ENCODE measurements around the gene APOO.

DNA sequence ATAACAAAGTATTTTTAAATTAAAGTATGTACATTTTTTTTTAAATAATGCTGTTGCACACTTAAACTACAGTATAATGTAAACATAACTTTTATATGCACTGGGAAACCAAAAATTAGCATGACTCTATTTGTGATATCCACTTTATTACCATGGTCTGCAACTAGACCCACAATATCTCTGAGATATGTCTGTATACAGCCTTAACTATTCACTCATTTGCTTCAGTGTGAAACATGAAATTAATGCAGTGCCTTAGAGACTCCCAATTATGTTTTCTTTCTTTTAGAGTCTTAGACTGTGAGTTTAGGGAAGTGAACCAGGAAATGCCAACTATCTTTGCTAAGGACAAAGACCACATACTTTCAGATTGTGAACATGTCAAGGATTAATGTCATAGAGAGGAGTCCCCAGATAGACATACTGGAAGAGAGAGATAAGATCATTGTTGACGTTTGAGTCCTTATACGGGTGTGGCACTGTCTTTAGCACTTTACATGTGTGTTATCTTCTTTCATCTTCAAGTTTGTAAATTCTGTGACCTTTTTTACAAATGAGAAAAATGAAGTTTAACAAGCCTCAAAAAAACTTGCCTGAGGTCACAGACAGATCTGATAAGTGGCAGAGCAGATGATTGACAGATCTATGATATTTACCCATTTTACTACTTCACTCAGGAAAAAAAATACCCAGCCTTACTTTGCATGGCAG is 23.3 kb upstream of the APOO start:
- no peak for TF ChIP-seq YY1 (IDR thresholded peaks at IDR 0.05; ENCODE audit: low read depth)
- no peak for TF ChIP-seq CREB1 (IDR thresholded peaks at IDR 0.05; ENCODE audit: low read depth)
- TF ChIP-seq TAF1 (IDR thresholded peaks at IDR 0.05; ENCODE audit: low read depth), result no peak
- no peak for TF ChIP-seq EP300 (IDR thresholded peaks at IDR 0.05; ENCODE audit: borderline replicate concordance)
- TF ChIP-seq NFIC (IDR thresholded peaks at IDR 0.05), result no peak
